ENCODE measurements around the gene DAPK1. TPM values are rescaled to one million over a fixed set of nuclear protein-coding genes. Genes with fewer than 3 reads are reported as not detected.
"Not testable (repeated sequence)": the region's sequence is repeated elsewhere in the genome, so short reads cannot be mapped to it uniquely, and the experiment has no call there.

The DAPK1 gene
- polyA plus RNA-seq, 3 donors: 68.5 to 95.9 (median 75.3) TPM

GRCh38 chr9:87531370-87532295 lies 34.0 kb downstream of the DAPK1 start:
- no peak for DNase-seq (ENCODE audit: extremely low read depth in 1 of 11, low read depth in 9 of 11, low spot score in 4 of 11)

GRCh38 chr9:87533271-87533670 lies 35.6 kb downstream of the DAPK1 start:
- no peak for DNase-seq (ENCODE audit: extremely low read depth in 1 of 11, low read depth in 9 of 11, low spot score in 4 of 11)

GRCh38 chr9:87534036-87534435 lies 36.4 kb downstream of the DAPK1 start:
- no peak for DNase-seq (ENCODE audit: extremely low read depth in 1 of 11, low read depth in 9 of 11, low spot score in 4 of 11)

- no peak for DNase-seq (ENCODE audit: extremely low read depth in 1 of 11, low read depth in 9 of 11, low spot score in 4 of 11)
Measured at GRCh38 chr9:87534957-87535356, 37.3 kb downstream of the DAPK1 start.

GRCh38 chr9:87535817-87536539 lies 38.3 kb downstream of the DAPK1 start:
- DNase-seq (ENCODE audit: extremely low read depth in 1 of 11, low read depth in 9 of 11, low spot score in 4 of 11): no peak

- DNase-seq (ENCODE audit: extremely low read depth in 1 of 11, low read depth in 9 of 11, low spot score in 4 of 11): no peak
Measured at GRCh38 chr9:87537625-87538024, 40.0 kb downstream of the DAPK1 start.

GRCh38 chr9:87540444-87541105 lies 42.9 kb downstream of the DAPK1 start:
- no peak for DNase-seq (ENCODE audit: extremely low read depth in 1 of 11, low read depth in 9 of 11, low spot score in 4 of 11)

GRCh38 chr9:87541663-87542062 lies 44.0 kb downstream of the DAPK1 start:
- DNase-seq (ENCODE audit: extremely low read depth in 1 of 11, low read depth in 9 of 11, low spot score in 4 of 11): no peak

GRCh38 chr9:87542141-87542540 lies 44.5 kb downstream of the DAPK1 start:
- no peak for DNase-seq (ENCODE audit: extremely low read depth in 1 of 11, low read depth in 9 of 11, low spot score in 4 of 11)

GRCh38 chr9:87543251-87543650 lies 45.6 kb downstream of the DAPK1 start:
- no peak for DNase-seq (ENCODE audit: extremely low read depth in 1 of 11, low read depth in 9 of 11, low spot score in 4 of 11)

- no peak for DNase-seq (ENCODE audit: extremely low read depth in 1 of 11, low read depth in 9 of 11, low spot score in 4 of 11)
Measured at GRCh38 chr9:87545858-87546257, 48.2 kb downstream of the DAPK1 start.

- DNase-seq (ENCODE audit: extremely low read depth in 1 of 11, low read depth in 9 of 11, low spot score in 4 of 11): no peak
Measured at GRCh38 chr9:87546704-87547103, 49.0 kb downstream of the DAPK1 start.

GRCh38 chr9:87547671-87548081 lies 50.0 kb downstream of the DAPK1 start:
- no peak for DNase-seq (ENCODE audit: extremely low read depth in 1 of 11, low read depth in 9 of 11, low spot score in 4 of 11)

GRCh38 chr9:87548159-87548558 lies 50.5 kb downstream of the DAPK1 start:
- DNase-seq (ENCODE audit: extremely low read depth in 1 of 11, low read depth in 9 of 11, low spot score in 4 of 11): no peak

- DNase-seq (ENCODE audit: extremely low read depth in 1 of 11, low read depth in 9 of 11, low spot score in 4 of 11): not testable (repeated sequence)
Measured at GRCh38 chr9:87549088-87549487, 51.4 kb downstream of the DAPK1 start.

GRCh38 chr9:87549791-87550190 lies 52.1 kb downstream of the DAPK1 start:
- no peak for DNase-seq (ENCODE audit: extremely low read depth in 1 of 11, low read depth in 9 of 11, low spot score in 4 of 11)

GRCh38 chr9:87550253-87550954 lies 52.7 kb downstream of the DAPK1 start:
- DNase-seq (ENCODE audit: extremely low read depth in 1 of 11, low read depth in 9 of 11, low spot score in 4 of 11): no peak

GRCh38 chr9:87551772-87552217 lies 54.1 kb downstream of the DAPK1 start:
- DNase-seq (ENCODE audit: extremely low read depth in 1 of 11, low read depth in 9 of 11, low spot score in 4 of 11): no peak

Measured in renal cortex interstitium (tissue), 11 donors.